HCT116 (cell line): ENCODE results near the gene RGS10. TPM values are rescaled to one million over a fixed set of nuclear protein-coding genes. Genes with fewer than 3 reads are reported as not detected.

Source experiments
- ATAC-seq: fragments of 200-7000 bp; cut with Tn5 transposase; 2 replicates; pipeline ENCODE4 v1.9.1; 2020; ENCODE audit warnings: mild to moderate bottlenecking, moderate library complexity
- BruUV-seq: library from RNA; stranded (reverse); fragments of 400-500 nt; replicated peaks from 2 replicates; lab custom pipeline; 2021; lab: Mats Ljungman, UMichigan
- CTCF ChIA-PET: fragments of 300-600 bp; sonication (Branson Sonifier 250); formaldehyde crosslinking; loops from one replicate; lab custom pipeline; 2021; ENCODE audit warnings: antibody characterized with exemption; lab: Charles Lee
- POLR2A ChIA-PET: fragments of 300-600, 350-600 bp; sonication (Branson Sonifier 250); formaldehyde crosslinking; loops from one replicate; lab custom pipeline; 2021; ENCODE audit warnings: antibody characterized with exemption; lab: Charles Lee
- RAD21 ChIA-PET, 2 experiments: fragments of 300-600 bp; sonication (Branson Sonifier 250); formaldehyde crosslinking; loops; one replicate each; lab custom pipeline; 2023; ENCODE audit warnings: low total read pairs in 2 of 2; ENCODE audit not compliant: uncharacterized antibody in 2 of 2, unreplicated experiment in 2 of 2, low non-redundant PET in 1 of 2; lab: Charles Lee
- DNase-seq: peaks from one replicate; pipeline ENCODE4 v3.0.0-alpha.2; 2010; ENCODE audit warnings: low read depth, low spot score
- H2AFZ ChIP-seq: fragments of 200-600 bp; shearing (Covaris generic), sonication (generic); 2 replicates; pipeline ENCODE4 v1.6.1; 2017; ENCODE audit warnings: low read depth, mixed run types, mixed read lengths, antibody characterized with exemption, low read length; ENCODE audit not compliant: poor library complexity, severe bottlenecking
- H3K27ac ChIP-seq: 2 replicates; pipeline ENCODE4 v1.5.1; 2012; ENCODE audit warnings: low read depth, low read length
- H3K27me3 ChIP-seq: fragments of 200-600 bp; sonication (generic); 2 replicates; pipeline ENCODE4 v1.6.1; 2016; ENCODE audit warnings: mixed run types, low read length, mixed read lengths; ENCODE audit not compliant: insufficient read depth
- H3K36me3 ChIP-seq, 2 experiments: fragments of 200-500 bp in 1 of 2; fragments of 200-600 bp in 1 of 2; sonication (Bioruptor generic) in 1 of 2; sonication (generic) in 1 of 2; 2 replicates each; pipeline versions ENCODE4 v1.5.1 to v1.6.1; 2014 to 2016; ENCODE audit warnings: low read length in 2 of 2, inconsistent platforms in 1 of 2, mixed read lengths in 1 of 2, mixed run types in 1 of 2; ENCODE audit not compliant: insufficient read depth in 2 of 2, control insufficient read depth in 1 of 2
- H3K4me1 ChIP-seq, 2 experiments: fragments of 200-600 bp in 1 of 2; sonication (generic) in 1 of 2; 2 replicates each; pipeline versions ENCODE4 v1.5.1 to v1.6.1; 2012 to 2017; ENCODE audit warnings: low read length in 2 of 2, inconsistent platforms in 1 of 2, mild to moderate bottlenecking in 1 of 2, mixed read lengths in 1 of 2, mixed run types in 1 of 2, moderate library complexity in 1 of 2; ENCODE audit not compliant: insufficient read depth in 2 of 2, control insufficient read depth in 1 of 2
- H3K4me2 ChIP-seq: fragments of 200-600 bp; sonication (generic); 2 replicates; pipeline ENCODE4 v1.6.1; 2017; ENCODE audit warnings: mixed run types, low read length, mixed read lengths
- H3K4me3 ChIP-seq, 2 experiments: fragments of 200-600 bp in 1 of 2; sonication (generic) in 1 of 2; replicated peaks in 1 of 2; 2 replicates each; pipeline ENCODE4 v1.5.1; 2011 to 2016; ENCODE audit warnings: low read length in 2 of 2, control low read depth in 1 of 2, low read depth in 1 of 2, mild to moderate bottlenecking in 1 of 2, mixed read lengths in 1 of 2, mixed run types in 1 of 2
- H3K79me2 ChIP-seq: fragments of 200-600 bp; sonication (generic); 2 replicates; pipeline ENCODE4 v1.6.1; 2017; ENCODE audit warnings: mild to moderate bottlenecking, mixed run types, low read length, moderate library complexity, mixed read lengths; ENCODE audit not compliant: insufficient read depth
- H3K9ac ChIP-seq: fragments of 200-600 bp; sonication (generic); 2 replicates; pipeline ENCODE4 v1.6.1; 2016; ENCODE audit warnings: low read length, mixed read lengths
- H3K9me2 ChIP-seq: fragments of 200-600 bp; sonication (generic), shearing (Covaris generic); 2 replicates; pipeline ENCODE4 v1.6.1; 2017; ENCODE audit warnings: mixed run types, mild to moderate bottlenecking, moderate library complexity; ENCODE audit not compliant: insufficient read depth
- H3K9me3 ChIP-seq, 2 experiments: fragments of 200-500 bp in 1 of 2; fragments of 200-600 bp in 1 of 2; sonication (Bioruptor generic) in 1 of 2; sonication (generic) in 1 of 2; 2 replicates each; pipeline ENCODE4 v1.6.1; 2014 to 2017; ENCODE audit warnings: low read length in 2 of 2, mixed read lengths in 2 of 2, inconsistent platforms in 1 of 2, low read depth in 1 of 2, mild to moderate bottlenecking in 1 of 2, mixed run types in 1 of 2, moderate library complexity in 1 of 2; ENCODE audit not compliant: control insufficient read depth in 1 of 2, insufficient read depth in 1 of 2
- H4K20me1 ChIP-seq: fragments of 200-600 bp; sonication (generic), shearing (Covaris generic); 2 replicates; pipeline ENCODE4 v1.6.1; 2017; ENCODE audit warnings: mixed run types, mild to moderate bottlenecking, moderate library complexity; ENCODE audit not compliant: insufficient read depth
- CEBPB ChIP-seq: IDR thresholded peaks from 2 replicates; pipeline ENCODE4 v1.6.1; 2012; ENCODE audit warnings: low read depth
- RAD21 ChIP-seq: IDR thresholded peaks from 2 replicates; pipeline ENCODE4 v1.6.1; 2012; ENCODE audit warnings: low read depth, mild to moderate bottlenecking
- SIN3A ChIP-seq: IDR thresholded peaks from 2 replicates; pipeline ENCODE4 v1.6.1; 2012; ENCODE audit warnings: low read depth
- SP1 ChIP-seq: IDR thresholded peaks from 2 replicates; pipeline ENCODE4 v1.6.1; 2012; ENCODE audit warnings: low read depth
- YY1 ChIP-seq: IDR thresholded peaks from 2 replicates; pipeline ENCODE4 v1.6.1; 2011; ENCODE audit warnings: low read length, low read depth, moderate library complexity, mild to moderate bottlenecking; ENCODE audit not compliant: insufficient replicate concordance; ENCODE audit errors: extremely low read depth
- ZFX ChIP-seq: fragments of 450-650 bp; IDR thresholded peaks from 2 replicates; pipeline ENCODE4 v1.6.1; 2017
- intact Hi-C: fragments of 100-400 bp; cut with micrococcal nuclease; formaldehyde crosslinking; loops from 2 replicates; pipeline ENCODE4 v1.10.0; 2022
- total RNA-seq: library from RNA; stranded (reverse); gene quantifications from one replicate; pipeline ENCODE4 v1.2.1, GENCODE V29; 2021; ENCODE audit not compliant: unreplicated experiment
- TF ChIP-seq, protein P1 (sequence below), 3 experiments: fragments of 200-600 bp in 1 of 3; sonication (generic) in 1 of 3; IDR thresholded peaks in 2 of 3; conservative IDR thresholded peaks in 1 of 3; 2 replicates each; pipeline ENCODE4 v1.5.1; 2012 to 2017; ENCODE audit warnings: low read depth in 2 of 3, low read length in 2 of 3, antibody characterized with exemption in 1 of 3, borderline replicate concordance in 1 of 3, control low read depth in 1 of 3, mild to moderate bottlenecking in 1 of 3, mixed read lengths in 1 of 3, mixed run types in 1 of 3, moderate library complexity in 1 of 3; ENCODE audit not compliant: insufficient read depth in 1 of 3

Gene RGS10
- total RNA-seq, 1 experiment from 2014 or later: 96.7 TPM

DNA sequence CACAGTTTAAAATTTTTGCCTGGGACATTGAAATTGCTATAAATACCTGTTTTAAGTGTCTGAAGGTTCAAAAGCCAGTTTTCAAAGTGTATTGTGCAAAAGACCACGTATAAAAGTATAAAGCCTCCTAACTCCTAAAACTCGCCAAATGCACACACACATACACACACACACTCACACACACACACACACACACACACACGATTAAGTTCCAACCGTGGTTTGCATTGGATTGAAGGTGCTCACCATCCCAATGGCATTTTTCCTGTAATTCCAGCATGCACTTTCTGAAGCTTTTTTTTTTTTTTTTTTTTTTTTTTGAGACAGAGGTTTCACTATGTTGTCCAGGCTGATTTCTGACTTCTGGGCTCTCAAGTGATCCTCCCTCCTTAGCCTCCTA, 2.8 kb upstream of the RGS10 start:
- Histone ChIP-seq H3K79me2 (peaks cover 20% of the 10 kb centered on the region), H3K4me2 (peak overlapping the region; percentile 50), H2AFZ (peak overlapping the region; percentile 89), H3K27ac (no peak overlapping the region), H4K20me1 (no peaks in the 10 kb centered on the region), H3K4me1 (peaks cover 19 to 40% of the 10 kb centered on the region in 2 experiments; a peak in 3 of 4 replicates), H3K4me3 (no peak overlapping the region), H3K9me2 (no peaks in the 10 kb centered on the region), H3K9ac (no peak overlapping the region), H3K36me3 (no peaks in the 10 kb centered on the region), H3K9me3 (no peaks in the 10 kb centered on the region)
- no TSS peak for BruUV-seq
- POLR2A ChIA-PET: no interaction called here
- ATAC-seq: no peak
- CTCF ChIA-PET: no interaction called here
- DNase-seq: no peak
- RAD21 ChIA-PET: interaction anchor here in 1 of 2 experiments (0.6 kb wide), 1 partner anchor 441 kb away, joined by 3 read pairs; no protein-coding TSS in a partner anchor
- no peak for TF ChIP-seq CEBPB
- TF ChIP-seq YY1: no peak
- no peak for TF ChIP-seq SIN3A
- no peak for TF ChIP-seq ZFX
- TF ChIP-seq, protein P1, sequence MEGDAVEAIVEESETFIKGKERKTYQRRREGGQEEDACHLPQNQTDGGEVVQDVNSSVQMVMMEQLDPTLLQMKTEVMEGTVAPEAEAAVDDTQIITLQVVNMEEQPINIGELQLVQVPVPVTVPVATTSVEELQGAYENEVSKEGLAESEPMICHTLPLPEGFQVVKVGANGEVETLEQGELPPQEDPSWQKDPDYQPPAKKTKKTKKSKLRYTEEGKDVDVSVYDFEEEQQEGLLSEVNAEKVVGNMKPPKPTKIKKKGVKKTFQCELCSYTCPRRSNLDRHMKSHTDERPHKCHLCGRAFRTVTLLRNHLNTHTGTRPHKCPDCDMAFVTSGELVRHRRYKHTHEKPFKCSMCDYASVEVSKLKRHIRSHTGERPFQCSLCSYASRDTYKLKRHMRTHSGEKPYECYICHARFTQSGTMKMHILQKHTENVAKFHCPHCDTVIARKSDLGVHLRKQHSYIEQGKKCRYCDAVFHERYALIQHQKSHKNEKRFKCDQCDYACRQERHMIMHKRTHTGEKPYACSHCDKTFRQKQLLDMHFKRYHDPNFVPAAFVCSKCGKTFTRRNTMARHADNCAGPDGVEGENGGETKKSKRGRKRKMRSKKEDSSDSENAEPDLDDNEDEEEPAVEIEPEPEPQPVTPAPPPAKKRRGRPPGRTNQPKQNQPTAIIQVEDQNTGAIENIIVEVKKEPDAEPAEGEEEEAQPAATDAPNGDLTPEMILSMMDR (IDR thresholded peaks at IDR 0.05 in 2 of 3, conservative IDR thresholded peaks at IDR 0.05 in 1 of 3; ENCODE audit: borderline replicate concordance in 1 of 3, insufficient read depth in 1 of 3, low read depth in 2 of 3, low read length in 2 of 3): no peak
- no peak for TF ChIP-seq SP1
- no peak for TF ChIP-seq RAD21
- TF ChIP-seq, all 23 proteins: peak for 0
- intact Hi-C loops: no loop called here
- H3K27me3 ChIP-seq: peaks cover 3% of the 10 kb centered on the region; the same call in 1 of the 2 replicates
